OCI-LY1 (cell line): Measurements from ENCODE around the gene BHLHE41.

ENCODE experiments used
- EZH2 ChIP-seq: fragments of 200-600 bp; sonication (generic), shearing (Covaris generic); IDR thresholded peaks from 2 replicates; pipeline ENCODE4 v1.8.0; 2017; ENCODE audit warnings: borderline replicate concordance, mixed run types, mild to moderate bottlenecking, antibody characterized with exemption, low read length, moderate library complexity, mixed read lengths
- TF ChIP-seq, protein P1 (sequence below): fragments of 200-600 bp; sonication (generic), shearing (Covaris generic); IDR thresholded peaks from 2 replicates; pipeline ENCODE4 v1.5.1; 2017; ENCODE audit warnings: mild to moderate bottlenecking, antibody characterized with exemption, low read length, moderate library complexity, mixed read lengths

DNA sequence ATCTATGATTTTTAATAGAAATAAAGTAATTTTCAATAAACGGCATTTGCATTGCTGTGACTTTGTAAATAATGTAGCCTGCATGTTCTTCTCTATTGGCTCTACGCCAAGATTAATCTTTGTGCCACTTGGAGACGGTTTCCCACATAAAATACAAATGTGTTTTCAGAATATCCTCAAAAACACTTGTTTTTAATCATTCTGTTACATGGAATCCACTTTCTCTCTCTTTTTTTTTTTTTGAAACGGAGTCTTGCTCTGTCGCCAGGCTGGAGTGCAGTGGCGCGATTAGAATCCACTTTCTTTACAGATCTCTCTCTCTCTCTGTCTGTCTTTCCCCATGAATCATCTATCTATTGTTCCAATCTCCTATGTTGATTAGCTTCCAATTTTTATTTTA is 47.7 kb upstream of the BHLHE41 start:
- TF ChIP-seq, protein P1, sequence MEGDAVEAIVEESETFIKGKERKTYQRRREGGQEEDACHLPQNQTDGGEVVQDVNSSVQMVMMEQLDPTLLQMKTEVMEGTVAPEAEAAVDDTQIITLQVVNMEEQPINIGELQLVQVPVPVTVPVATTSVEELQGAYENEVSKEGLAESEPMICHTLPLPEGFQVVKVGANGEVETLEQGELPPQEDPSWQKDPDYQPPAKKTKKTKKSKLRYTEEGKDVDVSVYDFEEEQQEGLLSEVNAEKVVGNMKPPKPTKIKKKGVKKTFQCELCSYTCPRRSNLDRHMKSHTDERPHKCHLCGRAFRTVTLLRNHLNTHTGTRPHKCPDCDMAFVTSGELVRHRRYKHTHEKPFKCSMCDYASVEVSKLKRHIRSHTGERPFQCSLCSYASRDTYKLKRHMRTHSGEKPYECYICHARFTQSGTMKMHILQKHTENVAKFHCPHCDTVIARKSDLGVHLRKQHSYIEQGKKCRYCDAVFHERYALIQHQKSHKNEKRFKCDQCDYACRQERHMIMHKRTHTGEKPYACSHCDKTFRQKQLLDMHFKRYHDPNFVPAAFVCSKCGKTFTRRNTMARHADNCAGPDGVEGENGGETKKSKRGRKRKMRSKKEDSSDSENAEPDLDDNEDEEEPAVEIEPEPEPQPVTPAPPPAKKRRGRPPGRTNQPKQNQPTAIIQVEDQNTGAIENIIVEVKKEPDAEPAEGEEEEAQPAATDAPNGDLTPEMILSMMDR = no peak
- TF ChIP-seq EZH2 = no peak
